Glutamatergic neuron (in vitro differentiated cells): ENCODE measurements around the gene LONRF2. TPM values are rescaled to one million over a fixed set of nuclear protein-coding genes. Genes with fewer than 3 reads are reported as not detected.

Source experiments
- DNase-seq: peaks from one replicate; pipeline ENCODE4 v3.0.0; 2022
- H3K27ac Mint-ChIP-seq: one replicate; pipeline ENCODE4 v1.8.0; 2020; ENCODE audit warnings: mild to moderate bottlenecking, mixed read lengths, inconsistent platforms; ENCODE audit not compliant: unreplicated experiment
- H3K27me3 Mint-ChIP-seq: one replicate; pipeline ENCODE4 v1.8.0; 2020; ENCODE audit warnings: mild to moderate bottlenecking, moderate library complexity, mixed read lengths, inconsistent platforms; ENCODE audit not compliant: unreplicated experiment
- H3K36me3 Mint-ChIP-seq: one replicate; pipeline ENCODE4 v1.8.0; 2020; ENCODE audit warnings: mild to moderate bottlenecking, mixed read lengths, inconsistent platforms; ENCODE audit not compliant: unreplicated experiment
- H3K4me1 Mint-ChIP-seq: one replicate; pipeline ENCODE4 v1.8.0; 2020; ENCODE audit warnings: mild to moderate bottlenecking, low read depth, mixed read lengths, inconsistent platforms; ENCODE audit not compliant: unreplicated experiment
- H3K4me3 Mint-ChIP-seq: one replicate; pipeline ENCODE4 v1.8.0; 2020; ENCODE audit warnings: mild to moderate bottlenecking, mixed read lengths, inconsistent platforms; ENCODE audit not compliant: unreplicated experiment
- H3K9me3 Mint-ChIP-seq: one replicate; pipeline ENCODE4 v1.8.0; 2020; ENCODE audit warnings: mild to moderate bottlenecking, moderate library complexity, mixed read lengths, inconsistent platforms; ENCODE audit not compliant: unreplicated experiment
- total RNA-seq: library from RNA; stranded (reverse); fragmentation: NEBNext Ultra II Directional; extraction: Animal tissue kit (Norgen Biotek cat#: 25700); gene quantifications from one replicate; pipeline ENCODE4 v1.2.1, GENCODE V29; 2021; ENCODE audit not compliant: unreplicated experiment
- TF ChIP-seq, protein P1 (sequence below): fragments of 200-600 bp; sonication (generic); IDR thresholded peaks from one replicate; pipeline ENCODE4 v1.5.0; 2021; ENCODE audit not compliant: partially characterized antibody, unreplicated experiment

The LONRF2 gene
- total RNA-seq, 1 donor from 2014 or later: 1.3 TPM

DNA sequence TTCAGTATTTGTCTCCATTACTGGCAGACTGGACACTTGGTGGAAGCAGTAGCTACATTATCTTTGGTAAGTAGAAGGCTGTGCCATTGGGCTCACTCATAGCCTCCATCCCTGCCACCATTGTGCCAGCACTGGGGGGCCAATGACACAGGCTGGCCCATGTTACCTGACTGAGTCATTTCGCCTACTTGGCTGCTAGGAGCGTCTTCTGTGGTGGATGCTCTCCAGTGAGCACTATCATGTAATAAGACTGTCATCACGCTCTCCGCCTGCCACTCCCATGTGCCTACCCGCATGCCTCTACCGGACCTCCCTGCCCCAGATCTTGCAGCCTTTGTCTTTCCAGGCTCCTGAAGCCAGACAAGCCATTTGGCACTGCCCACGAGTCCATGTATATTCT lies 56.2 kb downstream of the LONRF2 start:
- Mint-ChIP-seq H3K36me3 (no peaks in the 10 kb centered on the region), H3K4me1 (no peaks in the 10 kb centered on the region), H3K27me3 (peaks cover 3% of the 10 kb centered on the region), H3K4me3 (no peak overlapping the region), H3K27ac (no peak overlapping the region), H3K9me3 (no peaks in the 10 kb centered on the region)
- TF ChIP-seq, protein P1, sequence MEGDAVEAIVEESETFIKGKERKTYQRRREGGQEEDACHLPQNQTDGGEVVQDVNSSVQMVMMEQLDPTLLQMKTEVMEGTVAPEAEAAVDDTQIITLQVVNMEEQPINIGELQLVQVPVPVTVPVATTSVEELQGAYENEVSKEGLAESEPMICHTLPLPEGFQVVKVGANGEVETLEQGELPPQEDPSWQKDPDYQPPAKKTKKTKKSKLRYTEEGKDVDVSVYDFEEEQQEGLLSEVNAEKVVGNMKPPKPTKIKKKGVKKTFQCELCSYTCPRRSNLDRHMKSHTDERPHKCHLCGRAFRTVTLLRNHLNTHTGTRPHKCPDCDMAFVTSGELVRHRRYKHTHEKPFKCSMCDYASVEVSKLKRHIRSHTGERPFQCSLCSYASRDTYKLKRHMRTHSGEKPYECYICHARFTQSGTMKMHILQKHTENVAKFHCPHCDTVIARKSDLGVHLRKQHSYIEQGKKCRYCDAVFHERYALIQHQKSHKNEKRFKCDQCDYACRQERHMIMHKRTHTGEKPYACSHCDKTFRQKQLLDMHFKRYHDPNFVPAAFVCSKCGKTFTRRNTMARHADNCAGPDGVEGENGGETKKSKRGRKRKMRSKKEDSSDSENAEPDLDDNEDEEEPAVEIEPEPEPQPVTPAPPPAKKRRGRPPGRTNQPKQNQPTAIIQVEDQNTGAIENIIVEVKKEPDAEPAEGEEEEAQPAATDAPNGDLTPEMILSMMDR: no peak
- no peak for DNase-seq

DNA sequence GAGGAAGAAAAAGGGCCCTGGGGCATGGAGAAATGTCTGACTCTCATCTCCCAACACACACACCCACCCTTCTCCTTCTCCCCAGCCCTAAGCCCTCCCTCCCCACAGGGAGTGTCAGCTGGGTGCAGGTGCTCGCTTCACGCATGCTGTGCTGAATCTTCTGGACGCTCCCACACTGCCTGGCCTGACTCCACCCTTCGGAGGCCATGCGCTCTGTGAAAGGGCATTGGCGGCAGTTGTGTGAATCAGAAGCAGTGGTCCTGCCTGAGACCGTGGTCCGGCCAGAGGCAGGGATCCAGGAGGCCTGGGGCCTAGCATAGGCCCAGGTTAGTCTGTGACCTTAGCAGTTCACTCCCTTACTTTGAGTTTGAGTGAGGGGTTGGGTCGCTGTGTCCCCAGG lies 57.1 kb downstream of the LONRF2 start:
- H3K4me3 Mint-ChIP-seq: no peak overlapping the region
- TF ChIP-seq, protein P1: no peak
- H3K36me3 Mint-ChIP-seq: no peaks in the 10 kb centered on the region
- no peak overlapping the region for H3K27ac Mint-ChIP-seq
- H3K9me3 Mint-ChIP-seq: no peaks in the 10 kb centered on the region
- no peaks in the 10 kb centered on the region for H3K27me3 Mint-ChIP-seq
- no peak for DNase-seq
- H3K4me1 Mint-ChIP-seq: no peaks in the 10 kb centered on the region

DNA sequence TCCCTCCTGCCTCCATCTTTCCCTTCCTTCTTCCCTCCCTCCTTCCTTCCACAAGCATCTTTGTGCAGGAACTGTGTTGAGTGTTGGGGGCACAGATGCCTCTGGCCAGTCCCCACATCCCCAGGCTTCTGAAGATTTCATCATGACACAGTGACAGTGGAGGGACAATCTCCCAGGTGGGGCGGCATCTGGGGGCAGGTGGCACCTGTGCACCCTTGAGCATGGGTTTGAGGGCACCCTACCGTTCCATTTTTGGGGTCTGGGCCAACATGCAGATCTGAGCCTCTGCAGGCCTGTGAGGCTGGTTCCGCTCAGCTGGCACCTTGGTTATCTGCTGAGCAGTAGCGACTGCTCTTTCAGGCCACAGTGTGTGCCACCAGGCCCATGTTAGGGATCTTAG lies 57.6 kb downstream of the LONRF2 start:
- no peak for DNase-seq
- Mint-ChIP-seq H3K27me3 (no peaks in the 10 kb centered on the region), H3K9me3 (no peaks in the 10 kb centered on the region), H3K4me3 (no peak overlapping the region), H3K4me1 (no peaks in the 10 kb centered on the region), H3K27ac (no peak overlapping the region), H3K36me3 (no peaks in the 10 kb centered on the region)
- TF ChIP-seq, protein P1: no peak

DNA sequence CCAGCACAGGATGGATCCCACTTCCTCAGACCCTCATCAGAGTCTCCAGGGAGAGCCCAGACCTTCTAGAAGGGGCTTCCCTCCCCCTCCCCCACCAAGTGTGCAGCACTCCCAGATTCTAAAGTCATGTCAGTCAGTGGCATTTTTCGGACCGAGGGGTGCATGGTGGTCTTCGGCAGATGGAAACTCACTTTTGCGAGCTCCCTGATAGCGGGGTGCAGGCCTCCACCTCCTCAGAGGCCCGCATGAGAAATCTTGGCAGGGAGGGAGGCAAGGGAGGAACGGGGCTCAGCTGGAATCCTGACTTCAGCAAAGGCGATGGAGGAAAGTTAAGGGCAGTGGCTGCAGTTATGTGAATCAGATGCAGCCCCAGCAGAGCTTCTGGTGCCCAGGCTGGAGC lies 58.2 kb downstream of the LONRF2 start:
- H3K9me3 Mint-ChIP-seq: no peaks in the 10 kb centered on the region
- TF ChIP-seq, protein P1: no peak
- no peak overlapping the region for H3K27ac Mint-ChIP-seq
- no peak for DNase-seq
- H3K36me3 Mint-ChIP-seq: no peaks in the 10 kb centered on the region
- no peaks in the 10 kb centered on the region for H3K4me1 Mint-ChIP-seq
- H3K27me3 Mint-ChIP-seq: no peaks in the 10 kb centered on the region
- no peak overlapping the region for H3K4me3 Mint-ChIP-seq

DNA sequence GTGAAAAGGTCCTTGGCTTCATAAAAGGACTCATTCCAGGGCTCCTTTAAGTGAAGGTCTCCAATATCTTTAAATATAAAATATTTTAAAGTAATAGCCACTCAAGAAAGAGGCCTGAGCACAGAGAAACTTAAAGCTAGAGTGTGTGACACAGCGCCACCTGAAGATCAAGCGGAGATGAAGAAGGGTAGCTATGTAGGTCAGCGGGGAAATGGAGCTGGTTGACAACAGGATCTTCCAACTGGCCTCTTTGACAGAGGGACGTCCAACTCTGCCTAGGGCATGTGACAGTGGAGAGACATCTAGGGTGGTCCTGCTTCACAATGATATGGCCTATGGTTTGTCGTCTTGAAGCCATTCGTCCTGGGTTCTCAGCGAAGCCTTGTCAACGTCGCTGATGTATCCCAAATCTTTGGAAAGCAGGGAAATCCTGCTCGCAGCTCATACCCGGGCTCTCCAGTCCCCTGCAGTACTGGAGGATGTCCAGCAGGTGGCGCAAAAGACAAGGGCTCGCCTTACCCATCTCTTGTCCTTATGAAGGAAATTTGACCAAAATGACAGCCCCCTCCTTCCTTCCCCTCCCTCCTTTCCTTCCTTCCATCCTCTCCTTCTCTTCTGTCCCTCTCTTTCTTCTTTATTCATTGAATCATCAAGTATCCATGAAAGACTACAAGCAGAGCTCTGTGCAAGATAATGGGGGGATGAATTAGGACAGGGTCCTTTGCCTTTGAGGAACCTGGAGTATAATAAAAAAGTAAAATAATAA lies 59.6 kb downstream of the LONRF2 start:
- Mint-ChIP-seq H3K4me1 (no peaks in the 10 kb centered on the region), H3K4me3 (no peak overlapping the region), H3K27me3 (no peaks in the 10 kb centered on the region), H3K36me3 (no peaks in the 10 kb centered on the region), H3K9me3 (no peaks in the 10 kb centered on the region), H3K27ac (no peak overlapping the region)
- TF ChIP-seq, protein P1: peak; percentile 97
- peak; percentile 84 for DNase-seq
